GM12891 (cell line): Measurements from ENCODE around the gene NCOR2.

Experiments used
- POLR2A ChIP-seq: IDR thresholded peaks from 2 replicates; pipeline ENCODE4 v1.6.1; 2011; ENCODE audit warnings: low read depth, low read length, control low read depth
- POLR2AphosphoS5 ChIP-seq: IDR thresholded peaks from 2 replicates; pipeline ENCODE4 v1.6.1; 2011; ENCODE audit warnings: low read depth, low read length, control low read depth
- TAF1 ChIP-seq: IDR thresholded peaks from 2 replicates; pipeline ENCODE4 v1.6.1; 2011; ENCODE audit warnings: low read depth, low read length, control low read depth

DNA sequence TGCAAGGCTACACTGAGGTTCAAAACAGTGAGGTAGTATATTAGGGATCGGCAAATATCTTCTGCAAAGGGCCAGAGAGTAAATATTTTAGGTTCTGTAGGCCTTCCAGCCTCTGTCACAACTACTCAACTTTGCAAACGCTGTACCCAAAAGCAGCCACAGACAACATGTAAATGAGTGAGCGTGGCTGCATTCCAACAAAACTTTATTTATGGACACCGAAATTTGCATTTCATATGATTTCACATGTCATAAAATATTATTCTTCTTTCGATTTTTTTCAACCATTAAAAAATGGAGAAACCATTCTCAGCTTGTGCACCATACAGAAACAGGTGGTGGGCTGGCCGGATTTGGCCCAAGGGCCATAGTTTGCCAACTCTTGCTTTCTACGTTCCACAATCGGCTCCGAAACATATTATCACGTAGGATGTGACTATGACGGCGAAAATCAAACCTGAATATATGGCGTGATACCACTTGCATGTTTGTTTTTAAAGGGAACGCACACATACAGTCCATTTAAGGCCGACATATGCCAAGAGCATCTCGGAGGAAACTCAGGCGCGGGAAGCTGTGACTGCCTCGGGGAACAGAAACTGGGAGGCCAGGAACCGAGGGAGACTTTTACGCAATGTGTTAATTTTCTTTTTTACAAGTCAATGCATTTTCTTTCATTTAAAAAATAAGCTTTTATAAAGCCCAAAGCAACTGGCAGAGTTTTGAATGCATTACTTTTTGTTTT, 7.1 kb downstream of the NCOR2 start:
- no peak for TF ChIP-seq POLR2A
- no peak for TF ChIP-seq POLR2AphosphoS5
- TF ChIP-seq TAF1 = no peak
